Measurements from ENCODE around the gene CADM2. TPM values are rescaled to one million over a fixed set of nuclear protein-coding genes. Genes with fewer than 3 reads are reported as not detected.

The CADM2 gene
- total RNA-seq, 1 donor from 2014 or later: 3.3 TPM

DNA sequence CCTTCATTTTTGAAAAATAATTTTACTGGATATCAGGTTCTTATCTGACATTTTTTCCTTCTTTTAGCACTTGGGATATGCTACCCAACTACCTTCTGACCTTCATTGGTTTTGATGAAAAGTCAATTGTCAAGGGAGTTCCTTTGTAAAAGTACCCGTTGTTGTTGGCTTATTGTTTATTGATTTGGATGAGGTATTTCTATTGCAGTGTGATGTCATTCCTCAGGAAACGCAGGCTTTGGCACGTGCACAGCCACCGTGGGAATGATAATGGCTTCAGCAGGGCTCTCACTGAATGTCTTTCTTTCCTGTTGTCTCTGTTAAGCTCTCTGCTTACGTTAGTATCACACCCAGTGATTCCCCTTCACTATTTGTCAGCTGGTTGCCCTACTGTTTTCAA, 944.6 kb downstream of the CADM2 start:
- Mint-ChIP-seq H3K4me3 (no peak overlapping the region), H3K36me3 (no peaks in the 10 kb centered on the region), H3K27me3 (ENCODE audit: low read depth) (no peaks in the 10 kb centered on the region), H3K27ac (no peak overlapping the region), H3K9me3 (no peaks in the 10 kb centered on the region), H3K4me1 (no peaks in the 10 kb centered on the region)
- TF ChIP-seq, protein P1, sequence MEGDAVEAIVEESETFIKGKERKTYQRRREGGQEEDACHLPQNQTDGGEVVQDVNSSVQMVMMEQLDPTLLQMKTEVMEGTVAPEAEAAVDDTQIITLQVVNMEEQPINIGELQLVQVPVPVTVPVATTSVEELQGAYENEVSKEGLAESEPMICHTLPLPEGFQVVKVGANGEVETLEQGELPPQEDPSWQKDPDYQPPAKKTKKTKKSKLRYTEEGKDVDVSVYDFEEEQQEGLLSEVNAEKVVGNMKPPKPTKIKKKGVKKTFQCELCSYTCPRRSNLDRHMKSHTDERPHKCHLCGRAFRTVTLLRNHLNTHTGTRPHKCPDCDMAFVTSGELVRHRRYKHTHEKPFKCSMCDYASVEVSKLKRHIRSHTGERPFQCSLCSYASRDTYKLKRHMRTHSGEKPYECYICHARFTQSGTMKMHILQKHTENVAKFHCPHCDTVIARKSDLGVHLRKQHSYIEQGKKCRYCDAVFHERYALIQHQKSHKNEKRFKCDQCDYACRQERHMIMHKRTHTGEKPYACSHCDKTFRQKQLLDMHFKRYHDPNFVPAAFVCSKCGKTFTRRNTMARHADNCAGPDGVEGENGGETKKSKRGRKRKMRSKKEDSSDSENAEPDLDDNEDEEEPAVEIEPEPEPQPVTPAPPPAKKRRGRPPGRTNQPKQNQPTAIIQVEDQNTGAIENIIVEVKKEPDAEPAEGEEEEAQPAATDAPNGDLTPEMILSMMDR (IDR thresholded peaks at IDR 0.05; ENCODE audit: unreplicated experiment): no peak
- no peak for DNase-seq (ENCODE audit: low spot score in 2 of 2, unreplicated experiment in 2 of 2)

DNA sequence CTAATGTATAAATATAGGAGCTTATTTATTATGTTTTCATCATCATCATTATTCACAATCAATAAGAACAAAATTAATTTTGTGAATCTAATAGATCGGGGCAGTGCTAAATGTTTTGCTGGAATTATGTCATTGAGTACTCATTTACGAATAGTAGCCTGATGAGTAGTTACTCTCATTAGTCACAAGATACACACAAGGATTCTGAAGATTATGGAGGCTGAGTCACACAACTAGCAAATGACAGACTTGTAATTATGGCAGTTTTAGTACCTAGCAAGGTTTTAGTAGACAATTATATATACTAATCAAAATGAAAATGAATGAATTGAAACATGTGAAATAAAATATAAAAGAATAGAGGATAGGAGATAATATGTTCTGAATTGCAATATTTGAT, 954.2 kb downstream of the CADM2 start:
- no peak for DNase-seq (ENCODE audit: low spot score in 2 of 2, unreplicated experiment in 2 of 2)
- TF ChIP-seq, protein P1 (IDR thresholded peaks at IDR 0.05; ENCODE audit: unreplicated experiment): no peak
- Mint-ChIP-seq H3K27ac (no peak overlapping the region), H3K27me3 (ENCODE audit: low read depth) (no peaks in the 10 kb centered on the region), H3K4me1 (no peaks in the 10 kb centered on the region), H3K9me3 (peaks cover 10% of the 10 kb centered on the region), H3K4me3 (no peak overlapping the region), H3K36me3 (peaks cover 3% of the 10 kb centered on the region)

DNA sequence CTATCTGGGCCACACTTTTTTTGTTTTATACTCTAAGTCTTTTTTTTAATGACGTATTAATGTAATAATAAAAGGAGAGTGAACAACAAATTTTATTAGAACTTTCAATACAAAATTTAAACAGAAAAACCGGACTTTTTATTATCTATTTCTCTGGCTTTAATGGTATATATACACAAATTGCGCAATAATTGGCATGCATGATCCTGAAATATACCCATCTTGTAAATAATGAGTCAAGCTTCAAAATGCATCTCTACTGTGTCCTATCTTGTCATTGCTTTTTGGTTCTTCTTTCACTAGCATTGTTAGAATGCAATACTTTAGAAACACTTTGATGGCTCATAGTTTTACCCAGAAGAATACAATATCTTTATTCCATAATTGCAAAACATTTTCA, 963.6 kb downstream of the CADM2 start:
- Mint-ChIP-seq H3K9me3 (peaks cover 10% of the 10 kb centered on the region), H3K27me3 (ENCODE audit: low read depth) (no peaks in the 10 kb centered on the region), H3K4me1 (no peaks in the 10 kb centered on the region), H3K4me3 (no peak overlapping the region), H3K36me3 (peaks cover 3% of the 10 kb centered on the region), H3K27ac (no peak overlapping the region)
- no peak for DNase-seq (ENCODE audit: low spot score in 2 of 2, unreplicated experiment in 2 of 2)
- TF ChIP-seq, protein P1 (IDR thresholded peaks at IDR 0.05; ENCODE audit: unreplicated experiment): no peak

DNA sequence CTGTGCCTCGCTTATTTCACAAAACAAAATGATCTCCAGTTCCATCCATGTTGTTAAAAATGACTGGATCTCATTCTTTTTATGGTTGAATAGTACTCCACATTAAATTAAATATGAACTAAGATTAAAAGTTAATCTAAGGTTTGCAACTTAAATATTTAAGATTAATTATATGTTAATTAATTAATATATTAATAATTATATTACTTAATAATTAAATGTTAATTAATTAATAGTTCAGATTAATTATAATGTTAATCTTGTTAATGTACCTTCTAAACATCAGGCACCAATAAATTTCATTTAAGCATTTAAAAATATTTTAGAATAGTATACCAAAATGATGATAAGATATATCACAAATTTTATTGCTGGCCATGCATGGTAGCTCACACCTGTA, 971.9 kb downstream of the CADM2 start:
- Mint-ChIP-seq H3K4me3 (no peak overlapping the region), H3K36me3 (no peaks in the 10 kb centered on the region), H3K27ac (no peak overlapping the region), H3K4me1 (no peaks in the 10 kb centered on the region), H3K9me3 (no peaks in the 10 kb centered on the region), H3K27me3 (ENCODE audit: low read depth) (no peaks in the 10 kb centered on the region)
- TF ChIP-seq, protein P1 (IDR thresholded peaks at IDR 0.05; ENCODE audit: unreplicated experiment): no peak
- no peak for DNase-seq (ENCODE audit: low spot score in 2 of 2, unreplicated experiment in 2 of 2)

DNA sequence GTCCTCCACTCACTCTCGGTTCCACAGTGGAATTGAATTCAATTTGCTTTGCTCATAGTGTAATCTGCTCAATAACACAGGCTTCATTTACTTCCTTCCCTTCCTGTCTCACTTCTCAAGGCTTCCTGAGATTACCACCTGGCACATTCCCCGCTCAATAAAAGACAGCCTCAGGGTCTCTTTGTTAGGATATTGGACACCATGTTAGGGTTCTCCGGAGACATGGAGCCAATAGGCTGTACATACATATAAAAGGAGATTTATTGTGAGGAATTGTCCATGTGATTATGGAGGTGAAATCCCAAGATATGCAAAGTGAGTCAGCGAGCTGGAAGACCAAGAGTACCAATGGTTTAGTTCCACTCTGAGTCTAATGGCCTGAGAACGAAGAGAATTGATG, 974.5 kb downstream of the CADM2 start:
- no peaks in the 10 kb centered on the region for H3K27me3 Mint-ChIP-seq (ENCODE audit: low read depth)
- TF ChIP-seq, protein P1 (IDR thresholded peaks at IDR 0.05; ENCODE audit: unreplicated experiment): no peak
- H3K27ac Mint-ChIP-seq: no peak overlapping the region
- no peaks in the 10 kb centered on the region for H3K9me3 Mint-ChIP-seq
- no peak overlapping the region for H3K4me3 Mint-ChIP-seq
- no peak for DNase-seq (ENCODE audit: low spot score in 2 of 2, unreplicated experiment in 2 of 2)
- H3K36me3 Mint-ChIP-seq: no peaks in the 10 kb centered on the region
- H3K4me1 Mint-ChIP-seq: peaks cover 2% of the 10 kb centered on the region

DNA sequence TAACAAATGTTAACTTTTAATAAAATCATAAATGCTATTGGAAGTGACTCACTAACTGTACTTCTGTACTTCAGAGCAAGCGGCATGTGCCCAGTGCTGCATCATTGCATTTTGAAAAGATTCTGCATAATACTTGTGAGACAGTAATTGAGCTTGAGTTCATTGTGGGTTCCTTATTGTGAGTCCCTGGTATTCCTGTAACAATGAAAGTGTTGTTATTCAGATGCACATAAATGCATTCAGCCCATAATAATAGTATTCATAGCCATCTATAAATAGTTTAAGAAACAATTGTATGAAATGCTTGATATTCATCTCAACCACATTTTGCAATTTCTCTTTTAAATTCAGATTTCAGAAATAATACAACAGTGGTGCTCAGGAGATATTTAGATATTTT, 976.4 kb downstream of the CADM2 start:
- Mint-ChIP-seq H3K27ac (no peak overlapping the region), H3K4me1 (peaks cover 9% of the 10 kb centered on the region), H3K36me3 (no peaks in the 10 kb centered on the region), H3K9me3 (no peaks in the 10 kb centered on the region), H3K27me3 (ENCODE audit: low read depth) (no peaks in the 10 kb centered on the region), H3K4me3 (no peak overlapping the region)
- DNase-seq (ENCODE audit: low spot score in 2 of 2, unreplicated experiment in 2 of 2): no peak
- TF ChIP-seq, protein P1 (IDR thresholded peaks at IDR 0.05; ENCODE audit: unreplicated experiment): no peak
